Measurements from ENCODE around the gene POLD3.

DNA sequence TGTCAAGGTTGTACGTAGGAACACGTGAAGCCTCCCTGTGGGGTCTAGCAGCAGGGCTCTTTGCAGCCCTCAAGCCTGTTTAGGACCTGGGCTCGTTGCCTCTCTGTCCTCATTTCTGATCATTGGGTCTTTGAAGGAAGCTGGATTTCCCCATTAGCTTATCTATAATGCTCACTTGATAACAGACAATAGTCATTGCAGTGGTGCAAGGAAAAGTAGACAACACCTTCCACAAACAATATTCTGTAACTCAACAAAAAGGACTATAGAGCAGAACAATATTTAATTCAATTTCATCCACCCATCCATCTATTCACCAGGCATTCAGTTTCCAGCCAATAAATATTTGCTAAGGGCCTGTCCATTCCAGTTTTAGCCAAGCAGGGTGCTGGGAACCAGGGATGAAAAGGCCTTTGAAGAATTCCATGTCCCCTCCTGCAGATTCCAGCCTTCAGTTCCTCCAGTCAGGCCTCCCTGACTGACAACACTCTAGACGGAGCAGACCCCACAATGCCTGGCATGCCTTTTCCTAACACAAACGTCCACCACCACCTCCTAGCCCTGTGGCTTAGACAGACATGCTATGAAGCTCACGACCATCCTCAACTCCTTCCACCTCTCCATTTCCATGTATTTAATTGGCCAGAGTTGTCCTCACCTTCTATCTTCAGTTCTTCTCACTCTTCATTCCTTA is 12.7 kb upstream of the POLD3 start:
- TF ChIP-seq, protein P1, sequence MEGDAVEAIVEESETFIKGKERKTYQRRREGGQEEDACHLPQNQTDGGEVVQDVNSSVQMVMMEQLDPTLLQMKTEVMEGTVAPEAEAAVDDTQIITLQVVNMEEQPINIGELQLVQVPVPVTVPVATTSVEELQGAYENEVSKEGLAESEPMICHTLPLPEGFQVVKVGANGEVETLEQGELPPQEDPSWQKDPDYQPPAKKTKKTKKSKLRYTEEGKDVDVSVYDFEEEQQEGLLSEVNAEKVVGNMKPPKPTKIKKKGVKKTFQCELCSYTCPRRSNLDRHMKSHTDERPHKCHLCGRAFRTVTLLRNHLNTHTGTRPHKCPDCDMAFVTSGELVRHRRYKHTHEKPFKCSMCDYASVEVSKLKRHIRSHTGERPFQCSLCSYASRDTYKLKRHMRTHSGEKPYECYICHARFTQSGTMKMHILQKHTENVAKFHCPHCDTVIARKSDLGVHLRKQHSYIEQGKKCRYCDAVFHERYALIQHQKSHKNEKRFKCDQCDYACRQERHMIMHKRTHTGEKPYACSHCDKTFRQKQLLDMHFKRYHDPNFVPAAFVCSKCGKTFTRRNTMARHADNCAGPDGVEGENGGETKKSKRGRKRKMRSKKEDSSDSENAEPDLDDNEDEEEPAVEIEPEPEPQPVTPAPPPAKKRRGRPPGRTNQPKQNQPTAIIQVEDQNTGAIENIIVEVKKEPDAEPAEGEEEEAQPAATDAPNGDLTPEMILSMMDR (IDR thresholded peaks at IDR 0.05; ENCODE audit: borderline replicate concordance, extremely low read depth, low read length, poor library complexity, severe bottlenecking): no peak
- no peak for TF ChIP-seq EZH2 (IDR thresholded peaks at IDR 0.05; ENCODE audit: borderline replicate concordance, low read depth, low read length, severe bottlenecking)

All from DND-41 (cell line).